Activated CD4-positive, CD25-positive, alpha-beta regulatory T cell treated with anti-CD3 and anti-CD28 coated beads, Interleukin-2, amount 50 U/mL, for 16 hours (primary cell): Measurements from ENCODE around the gene SOX21.
A peak's percentile ranks its signal among the peaks of the same experiment; 100 is the strongest.

ENCODE experiments used
- DNase-seq: peaks from one replicate; pipeline ENCODE4 v3.0.0-alpha.2; 2020; ENCODE audit warnings: low read depth, low spot score

The SOX21 gene

GRCh38 chr13:94679614-94680013, 32.7 kb downstream of the SOX21 start:
- DNase-seq: no peak

DNA sequence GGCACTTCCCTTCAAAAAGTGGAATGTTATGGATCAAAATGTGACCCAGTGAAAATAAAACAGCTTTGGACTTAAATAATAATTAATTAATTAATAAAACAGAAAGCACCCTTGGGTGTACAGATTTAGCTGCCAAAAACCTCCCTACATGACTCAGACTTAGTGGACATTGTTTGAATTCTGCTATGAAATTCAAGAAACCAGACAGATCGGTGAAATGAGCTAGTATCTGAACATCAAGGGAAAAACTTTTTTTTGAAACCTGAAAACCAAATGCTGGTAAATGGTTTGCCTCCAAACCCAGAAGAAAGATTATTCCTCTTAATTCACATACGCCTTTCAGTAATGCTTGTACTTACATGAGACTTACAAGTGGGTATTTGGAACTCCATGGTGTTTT, 33.5 kb downstream of the SOX21 start:
- no peak for DNase-seq

DNA sequence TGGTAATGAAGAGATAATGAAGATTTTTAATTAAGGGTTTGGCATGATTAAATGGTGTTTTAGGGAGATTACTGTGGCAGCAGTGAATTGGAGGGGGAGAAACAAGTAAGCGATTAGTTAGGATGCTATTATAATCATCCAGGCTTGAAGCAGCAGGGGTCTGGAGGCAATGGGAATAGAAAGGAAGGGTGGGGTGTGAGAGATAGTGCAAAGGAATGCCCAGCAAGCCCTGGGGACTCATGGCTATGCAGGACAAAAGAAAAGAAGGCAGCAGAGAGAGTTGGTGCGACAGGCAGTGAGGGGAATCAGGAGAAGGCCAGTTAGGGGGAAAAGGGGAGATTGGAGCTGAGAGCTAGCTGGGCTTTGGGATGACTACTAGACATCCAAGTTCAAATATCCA, 34.5 kb downstream of the SOX21 start:
- DNase-seq: no peak

DNA sequence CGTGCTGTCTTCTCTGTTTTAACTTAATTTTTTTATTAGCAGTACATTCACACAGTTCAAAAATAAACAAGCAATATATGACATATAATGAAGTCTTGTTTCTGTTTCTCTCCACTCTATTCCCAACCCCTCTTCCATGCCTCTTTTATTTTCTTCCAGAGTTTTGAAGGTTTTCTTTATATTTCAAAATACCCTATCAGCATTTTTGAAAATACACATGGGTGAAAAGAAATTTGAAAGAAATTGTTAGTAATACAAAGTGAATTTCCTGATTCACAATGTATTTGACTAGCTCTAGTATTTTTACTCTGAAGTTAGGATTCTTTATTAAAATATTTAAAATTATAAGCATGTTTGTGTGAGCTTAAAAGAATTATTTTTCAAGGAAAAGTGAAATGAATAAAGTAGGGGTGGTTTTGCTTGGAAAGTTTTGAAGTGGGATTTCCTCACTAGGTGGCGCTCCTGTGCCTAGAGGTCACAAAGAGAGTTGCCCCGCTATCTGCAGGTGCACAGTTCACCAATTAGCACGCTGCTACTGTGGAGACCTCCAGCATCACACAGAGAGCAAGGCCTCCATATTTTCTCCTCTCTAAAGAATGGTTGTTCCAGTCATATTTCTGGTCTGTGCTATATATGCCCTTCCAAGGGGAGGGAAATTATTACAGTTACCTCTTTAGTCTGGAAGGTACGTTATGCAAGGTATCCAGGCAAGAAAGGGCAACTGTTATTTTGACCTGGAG, 37.6 kb downstream of the SOX21 start:
- DNase-seq: peak; percentile 15

GRCh38 chr13:94673851-94674250, 38.5 kb downstream of the SOX21 start:
- DNase-seq: no peak

- no peak for DNase-seq
These were observed 39.9 kb downstream of the SOX21 start for GRCh38 chr13:94672400-94672799.

DNA sequence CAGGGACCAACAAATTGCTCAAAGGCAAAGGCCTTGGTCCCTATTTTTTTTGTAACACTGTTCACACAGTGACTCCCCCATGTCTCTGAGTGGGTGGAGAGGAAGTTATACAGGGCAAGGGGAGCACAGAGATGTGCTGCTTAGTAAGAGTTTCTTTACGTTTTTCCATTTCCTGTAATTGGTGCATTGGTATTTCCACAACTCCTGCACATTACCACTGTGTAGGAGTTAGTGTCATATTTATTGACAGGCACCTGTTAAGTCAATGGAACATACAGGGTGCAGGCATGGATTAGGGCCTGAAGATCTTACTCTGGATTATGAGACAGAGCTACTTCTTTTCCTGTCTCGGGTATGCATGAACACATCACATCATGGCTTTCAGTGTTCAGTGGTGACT, 45.2 kb downstream of the SOX21 start:
- no peak for DNase-seq

GRCh38 chr13:94666065-94666464, 46.3 kb downstream of the SOX21 start:
- no peak for DNase-seq

GRCh38 chr13:94664889-94665288, 47.5 kb downstream of the SOX21 start:
- DNase-seq: no peak

DNA sequence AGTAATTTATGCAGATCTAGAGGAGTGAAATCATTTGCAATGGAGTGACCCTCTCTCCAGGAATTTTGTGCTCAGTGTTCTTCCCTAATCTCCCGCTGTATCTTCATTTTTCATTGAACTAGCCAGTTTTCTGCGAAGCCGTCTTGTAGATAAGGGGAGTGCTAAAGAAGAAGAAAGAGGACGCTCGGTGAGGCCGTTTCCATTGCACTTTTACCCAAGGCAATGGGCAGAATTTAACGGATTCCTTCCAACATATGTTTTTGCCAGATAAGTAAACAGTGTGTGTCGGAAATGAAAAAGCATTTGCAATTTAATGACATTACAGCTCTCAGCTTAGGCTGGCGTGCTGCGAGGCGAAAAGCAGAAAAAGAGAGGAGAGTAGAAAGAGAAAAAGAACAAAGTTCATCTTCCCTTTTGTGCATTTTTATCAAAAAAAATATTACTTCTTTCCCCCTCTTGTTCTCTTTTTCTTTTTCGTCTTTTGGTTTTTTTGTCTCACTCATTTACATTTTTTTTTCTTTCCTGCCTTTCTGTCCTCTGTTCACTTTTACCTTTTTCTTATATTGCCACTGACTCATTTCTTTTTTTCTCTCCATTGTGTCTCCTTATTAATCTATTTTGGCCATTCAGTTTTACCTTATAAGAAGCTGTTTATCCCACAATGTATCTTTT, 49.9 kb downstream of the SOX21 start:
- no peak for DNase-seq

DNA sequence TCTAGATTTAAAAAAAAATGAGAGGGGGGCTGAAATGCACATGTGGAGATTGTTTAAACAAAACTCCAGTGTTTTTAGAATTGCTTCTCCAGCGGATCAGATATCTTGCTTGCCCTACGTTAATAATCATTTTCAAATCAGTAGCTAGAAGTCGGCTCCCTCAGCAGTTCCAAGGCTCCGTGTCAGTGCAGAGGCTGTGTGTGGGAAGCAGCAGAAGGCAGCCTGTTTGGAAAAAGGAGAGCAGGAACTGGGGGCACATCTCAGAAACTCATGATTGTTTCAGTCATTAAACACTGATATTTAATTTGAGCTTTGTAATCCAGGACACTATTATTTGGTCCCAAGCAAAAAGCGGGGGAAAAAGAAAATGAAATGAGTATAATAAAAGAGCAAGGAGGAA, 50.9 kb downstream of the SOX21 start:
- DNase-seq: no peak

GRCh38 chr13:94660695-94661326, 51.5 kb downstream of the SOX21 start:
- DNase-seq: no peak
